Activated CD4-positive, alpha-beta T cell treated with anti-CD3 and anti-CD28 coated beads, Interleukin-2, amount 50 U/mL, for 24 hours (primary cell): ENCODE measurements around the gene ISCU.
"Not testable (repeated sequence)": the region's sequence is repeated elsewhere in the genome, so short reads cannot be mapped to it uniquely, and the experiment has no call there.

Experiments used
- DNase-seq, 2 donors: peaks; one replicate each; pipeline ENCODE4 v3.0.0-alpha.2; 2020; ENCODE audit warnings: low read depth in 1 of 2, low spot score in 1 of 2

ISCU gene

DNA sequence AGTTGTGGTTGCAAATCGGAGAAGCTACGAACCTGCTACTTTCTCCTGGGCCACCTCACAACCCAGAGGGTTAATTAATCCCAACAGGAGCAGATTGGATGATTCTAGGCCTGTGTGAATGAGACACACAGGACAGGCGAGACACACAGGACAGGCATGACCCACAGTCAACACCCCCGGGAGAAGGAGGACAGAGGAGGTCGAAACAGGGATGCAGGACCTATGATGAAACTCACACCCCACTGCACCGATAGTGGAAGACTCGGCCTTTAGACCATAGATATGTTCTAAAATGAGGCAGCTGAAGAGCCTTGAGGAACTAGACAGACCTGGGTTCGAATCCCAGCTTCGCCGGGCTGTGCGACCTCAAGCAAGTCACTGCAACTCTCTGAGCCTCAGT, 23.9 kb downstream of the ISCU start:
- DNase-seq = no peak

DNA sequence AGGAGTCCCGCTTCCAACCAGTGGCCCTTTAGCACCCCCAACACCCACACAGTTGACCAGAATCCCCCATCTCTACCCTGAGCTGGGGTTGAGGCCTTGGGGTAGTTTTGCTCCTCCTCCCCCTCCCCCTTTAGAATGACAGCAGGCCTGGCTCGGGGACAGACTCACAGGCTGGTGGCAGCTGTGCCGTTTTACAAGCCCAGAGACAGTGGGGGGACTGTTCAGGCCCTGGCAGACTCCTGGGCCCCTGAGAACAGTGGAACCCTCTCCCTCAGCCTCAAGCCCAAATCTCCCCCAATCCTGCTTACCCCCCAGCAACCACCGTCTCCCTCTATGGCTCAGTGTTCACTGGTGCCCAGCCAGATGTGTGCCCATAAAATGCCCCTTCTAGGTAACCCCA, 25.4 kb downstream of the ISCU start:
- DNase-seq = no peak

- DNase-seq = no peak
Observed at GRCh38 chr12:108589028-108589839, 26.8 kb downstream of the ISCU start.

DNA sequence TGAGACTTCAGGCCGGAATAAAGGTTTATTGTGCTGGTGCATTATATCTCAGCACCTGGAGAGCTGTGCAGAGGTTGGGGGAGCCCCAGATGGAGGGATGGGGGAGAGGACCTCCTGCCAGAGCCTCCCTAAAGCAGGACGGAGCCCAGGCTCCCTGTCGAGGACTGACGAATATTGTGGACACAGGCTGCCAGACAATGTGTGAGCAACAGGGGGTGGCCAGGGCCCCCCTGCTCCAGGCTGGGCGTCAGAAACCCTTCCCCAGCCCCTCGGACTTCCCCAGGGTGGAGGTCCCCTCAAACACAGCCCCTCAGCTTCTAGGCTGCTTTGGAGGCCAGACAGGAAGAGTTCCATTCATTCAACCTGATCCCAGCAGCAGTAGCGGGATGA, 27.4 kb downstream of the ISCU start:
- DNase-seq = no peak

DNA sequence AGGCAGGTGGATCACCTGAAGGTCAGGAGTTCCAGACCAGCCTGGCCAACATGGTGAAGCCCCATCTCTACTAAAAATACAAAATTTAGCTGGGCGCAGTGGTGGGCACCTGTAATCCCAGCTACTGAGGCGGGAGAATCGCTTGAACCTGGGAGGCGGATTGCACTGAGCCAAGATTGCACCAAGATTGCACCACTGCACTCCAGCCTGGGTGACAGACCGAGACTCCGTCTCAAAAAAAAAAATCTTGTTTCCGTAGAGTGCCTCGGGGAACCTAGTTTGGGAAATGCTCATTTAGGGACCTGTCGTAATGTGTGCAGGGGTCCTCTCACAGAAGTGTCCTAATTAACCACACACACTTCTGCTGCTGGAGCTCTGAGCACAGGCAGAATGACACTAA, 28.1 kb downstream of the ISCU start:
- DNase-seq = not testable (repeated sequence)

GRCh38 chr12:108591267-108591980, 29.0 kb downstream of the ISCU start:
- DNase-seq = no peak

- DNase-seq = no peak
Observed at GRCh38 chr12:108592033-108592909, 29.9 kb downstream of the ISCU start.

DNA sequence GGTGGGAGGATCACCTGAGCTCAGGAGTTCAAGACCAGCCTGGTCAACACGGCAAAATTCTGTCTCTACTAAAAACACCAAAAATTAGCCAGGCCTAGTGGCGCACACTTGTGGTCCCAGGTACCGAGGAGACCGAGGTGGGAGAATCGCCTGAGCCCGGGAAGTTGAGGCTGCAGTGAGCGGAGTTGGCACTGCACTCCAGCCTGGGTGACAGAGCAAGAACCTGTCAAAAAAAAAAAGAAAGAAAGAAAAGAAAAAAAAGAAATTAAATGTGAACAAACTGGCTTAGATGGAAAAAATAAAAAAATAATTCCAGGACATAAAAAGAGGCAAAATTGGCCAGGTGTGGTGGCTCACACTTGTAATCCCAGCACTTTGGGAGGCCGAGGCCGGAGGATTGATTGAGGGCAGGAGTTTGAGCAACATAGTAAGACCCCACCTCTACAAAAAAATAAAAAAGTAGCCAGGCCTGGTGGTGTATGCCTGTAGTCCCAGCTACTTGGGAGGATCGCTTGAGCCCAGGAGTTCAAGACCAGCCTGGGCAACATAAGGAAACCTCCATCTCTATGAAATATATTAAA, 32.0 kb downstream of the ISCU start:
- DNase-seq = no peak

- no peak for DNase-seq
Observed at GRCh38 chr12:108594960-108595710, 32.7 kb downstream of the ISCU start.

GRCh38 chr12:108595711-108596647, 33.6 kb downstream of the ISCU start:
- no peak for DNase-seq

DNA sequence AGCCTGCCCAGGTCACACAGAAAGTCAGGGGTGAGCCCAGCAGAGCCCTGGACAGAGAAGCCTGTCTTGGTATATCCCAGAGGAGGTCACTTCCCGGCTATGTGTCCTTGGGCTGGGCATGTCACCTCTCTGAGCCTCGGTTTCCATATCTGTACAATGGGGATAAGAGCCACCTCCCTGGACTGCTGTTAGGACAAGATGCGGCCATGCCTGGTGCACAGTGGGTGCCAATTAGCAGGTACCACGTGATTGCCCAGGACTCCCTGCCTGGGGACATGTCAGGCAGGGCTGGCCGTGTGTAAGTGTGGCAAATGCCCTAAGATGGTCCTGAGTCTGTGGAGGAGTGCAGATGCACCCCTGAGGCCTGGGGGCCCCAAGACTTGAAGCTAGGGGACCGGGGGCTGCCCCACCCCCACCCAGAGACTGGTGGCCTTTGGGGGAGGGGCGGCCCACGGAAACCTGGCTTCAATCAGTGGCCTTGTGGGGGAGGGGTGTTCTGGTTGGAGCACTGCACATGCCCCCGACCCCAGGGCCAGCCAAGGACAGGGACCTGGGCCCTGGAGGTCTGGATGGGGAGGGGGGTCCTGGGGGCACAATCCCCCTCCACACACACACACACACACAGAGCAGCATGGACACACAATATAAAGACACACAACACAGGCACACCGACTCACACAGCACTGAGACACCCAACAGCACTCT, 34.6 kb downstream of the ISCU start:
- no peak for DNase-seq

DNA sequence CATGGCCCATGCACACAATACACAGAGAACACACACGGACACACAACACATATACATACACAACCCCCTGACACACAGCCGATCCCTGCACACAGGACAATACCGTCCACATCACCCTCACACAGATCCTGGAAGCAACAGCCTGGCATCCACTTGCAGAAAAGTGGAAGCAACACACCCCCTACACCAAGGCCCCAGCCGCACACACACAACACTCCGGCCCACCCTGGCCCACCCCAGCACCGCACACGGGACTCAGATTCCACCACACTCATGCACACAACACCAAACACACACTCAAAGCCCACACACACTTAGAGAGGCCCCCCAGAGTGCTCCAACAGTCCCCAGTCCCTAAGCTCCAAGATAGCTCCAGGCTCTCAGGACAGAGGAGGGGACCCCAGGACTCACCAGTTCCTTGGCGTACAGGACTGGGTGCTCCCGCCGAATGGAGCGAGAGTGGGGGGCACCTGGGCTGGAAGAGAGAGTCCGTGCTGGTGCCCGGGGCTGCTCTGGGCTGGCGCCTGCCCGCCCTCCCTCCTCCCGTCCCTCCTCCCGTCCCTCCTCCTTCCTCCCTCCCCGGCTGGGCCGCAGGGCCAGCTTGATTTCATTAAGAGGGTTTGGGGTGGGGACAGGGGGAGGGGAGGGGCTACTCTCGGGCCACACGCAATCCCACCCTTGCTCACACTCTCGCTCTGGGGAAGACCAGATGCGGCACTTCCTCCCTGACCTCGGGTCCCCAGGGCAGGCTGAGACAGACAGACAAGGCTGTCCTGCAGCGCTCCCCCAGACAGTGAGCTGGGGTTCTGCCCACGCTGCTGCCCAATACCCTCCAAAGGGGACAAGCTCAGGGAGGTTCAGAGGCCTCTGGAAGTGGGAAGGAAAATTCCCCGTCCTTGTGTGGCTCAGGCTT, 35.4 kb downstream of the ISCU start, which contains the start of gene TMEM119:
TMEM119 (minus strand) TSS at position 526 of the 913 bp plus-strand sequence. CDS start 5,701 bp downstream, outside the sequence.
- DNase-seq = no peak

GRCh38 chr12:108598553-108599250, 36.3 kb downstream of the ISCU start:
- DNase-seq = no peak

DNA sequence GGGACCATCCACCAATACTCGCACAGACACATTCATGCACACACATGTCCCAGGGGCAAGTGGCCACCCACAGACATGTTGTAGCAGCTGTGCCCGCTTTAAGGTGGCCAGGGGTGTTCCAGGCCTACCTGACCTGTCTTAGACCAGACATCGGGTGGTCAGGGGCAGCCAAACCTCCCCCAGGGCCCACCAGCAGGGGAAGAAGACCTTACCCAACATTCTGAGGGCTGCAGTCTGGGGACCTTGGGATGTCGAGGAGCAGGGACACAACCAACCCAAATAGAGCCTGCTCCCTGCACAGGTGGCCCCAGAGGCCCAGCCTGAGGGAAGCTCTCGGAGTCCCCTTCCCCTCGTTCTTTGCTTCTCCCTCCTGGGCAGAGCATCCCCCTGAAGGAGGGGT, 37.1 kb downstream of the ISCU start:
- DNase-seq = no peak

- no peak for DNase-seq
Observed at GRCh38 chr12:108599948-108600701, 37.7 kb downstream of the ISCU start.

DNA sequence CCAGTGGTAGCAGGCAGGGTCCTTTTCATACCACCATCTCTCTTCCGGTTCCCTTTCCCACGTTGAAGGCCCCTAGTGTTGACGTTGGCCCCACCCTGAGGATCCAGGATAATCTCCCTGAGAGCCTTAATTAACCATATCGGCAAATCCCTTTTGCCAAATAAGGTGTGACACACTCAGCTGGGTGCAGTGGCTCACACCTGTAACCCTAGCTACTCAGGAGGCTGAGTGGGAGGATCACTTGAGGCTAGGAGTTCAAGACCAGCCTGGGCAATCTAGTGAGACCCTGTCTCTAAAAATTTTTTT, 38.3 kb downstream of the ISCU start:
- no peak for DNase-seq
